Left lung (tissue), 10 donors: ENCODE results near the gene TMEM140. TPM values are rescaled to one million over a fixed set of nuclear protein-coding genes. Genes with fewer than 3 reads are reported as not detected.

ENCODE experiments used
- ATAC-seq: fragments of 200-7000 bp; cut with Tn5 transposase; one replicate; pipeline ENCODE4 v1.9.1; 2020; ENCODE audit warnings: moderate library complexity
- DNase-seq, 4 donors: peaks; one replicate each; pipeline ENCODE4 v3.0.0-alpha.2; 2013 to 2020
- H3K27ac ChIP-seq, 2 donors: fragments of 200-600 bp; sonication (generic) in 1 of 2; one replicate each; pipeline versions ENCODE4 v1.5.0 to v1.8.0; 2020 to 2021
- H3K27me3 ChIP-seq, 2 donors: fragments of 200-600 bp; sonication (generic) in 1 of 2; one replicate each; pipeline versions ENCODE4 v1.5.0 to v1.8.0; 2020 to 2021
- H3K36me3 ChIP-seq, 2 donors: fragments of 200-600 bp; sonication (generic) in 1 of 2; one replicate each; pipeline versions ENCODE4 v1.5.0 to v1.8.0; 2020 to 2021
- H3K4me1 ChIP-seq, 2 donors: fragments of 200-600 bp; one replicate each; pipeline ENCODE4 v1.8.0; 2021
- H3K4me3 ChIP-seq, 2 donors: fragments of 200-600 bp; sonication (generic) in 1 of 2; one replicate each; pipeline versions ENCODE4 v1.5.0 to v1.8.0; 2020 to 2021; ENCODE audit warnings: mild to moderate bottlenecking in 1 of 2
- H3K9me3 ChIP-seq, 2 donors: fragments of 200-600 bp; sonication (generic) in 1 of 2; one replicate each; pipeline versions ENCODE4 v1.5.0 to v1.8.0; 2020 to 2021
- CTCF ChIP-seq, 2 donors: fragments of 200-600 bp; sonication (generic) in 1 of 2; IDR thresholded peaks; one replicate each; pipeline versions ENCODE4 v1.5.0 to v1.8.0; 2021; ENCODE audit warnings: antibody characterized with exemption in 2 of 2
- intact Hi-C, 2 donors: fragments of 100-400 bp; cut with DNase I; formaldehyde crosslinking; loops; one replicate each; pipeline versions ENCODE4 v1.11.2 to v1.14.2; 2022
- polyA plus RNA-seq, 6 donors: library from polyadenylated mRNA; unstranded; fragments of 120-200 nt; gene quantifications; one replicate each; pipeline ENCODE4 v1.2.1, GENCODE V29; 2013; ENCODE audit not compliant: insufficient read length in 6 of 6
- total RNA-seq, 2 donors: library from RNA; stranded (reverse); fragmentation: NEBNext Ultra II Directional; extraction: Animal tissue kit (Norgen Biotek cat#: 25700); gene quantifications; one replicate each; pipeline ENCODE4 v1.2.1, GENCODE V29; 2021
- donor health status: DM: no; HTN: yes; CAD: no.
- donor health status: DM: no; HTN: no; CAD: no.

Gene TMEM140
- total and polyA plus RNA-seq, 8 donors, result 17.7 to 25.4 (median 19.1) TPM

- peaks cover 7 to 56% of the 10 kb centered on the region in 2 donors for H3K4me1 ChIP-seq
- H3K36me3 ChIP-seq, result no peaks in the 10 kb centered on the region
- intact Hi-C loops, result no loop called here
- peak overlapping the region; percentile 92 to 97 for H3K27ac ChIP-seq
- DNase-seq (peak in 1 of 4 donors; percentile 36), ATAC-seq (peak; percentile 34)
- H3K9me3 ChIP-seq, result no peaks in the 10 kb centered on the region
- no peaks in the 10 kb centered on the region for H3K27me3 ChIP-seq
- peak overlapping the region; percentile 33 to 52 for H3K4me3 ChIP-seq
- no peak for TF ChIP-seq CTCF (IDR thresholded peaks at IDR 0.05)
Measured at GRCh38 chr7:135147341-135147898, 452 bp upstream of the TMEM140 start.

- peak overlapping the region in 1 of 2 donors; percentile 52 for H3K4me3 ChIP-seq
- peaks cover 0 to 7% of the 10 kb centered on the region in 2 donors for H3K36me3 ChIP-seq
- TF ChIP-seq CTCF (IDR thresholded peaks at IDR 0.05), result no peak
- peak overlapping the region; percentile 66 to 92 for H3K27ac ChIP-seq
- no peak for ATAC-seq
- H3K27me3 ChIP-seq, result no peaks in the 10 kb centered on the region
- DNase-seq, result no peak
- intact Hi-C loops, result no loop called here
- H3K9me3 ChIP-seq, result no peaks in the 10 kb centered on the region
- H3K4me1 ChIP-seq, result peaks cover 7 to 50% of the 10 kb centered on the region in 2 donors
Measured at GRCh38 chr7:135150072-135150782, 2.4 kb downstream of the TMEM140 start.

- ATAC-seq (no peak), DNase-seq (no peak)
- no peak for TF ChIP-seq CTCF (IDR thresholded peaks at IDR 0.05)
- H3K4me1 ChIP-seq, result peaks cover 7 to 50% of the 10 kb centered on the region in 2 donors
- no peaks in the 10 kb centered on the region for H3K27me3 ChIP-seq
- peaks cover 0 to 9% of the 10 kb centered on the region in 2 donors for H3K9me3 ChIP-seq
- peak overlapping the region; percentile 66 to 92 for H3K27ac ChIP-seq
- intact Hi-C loops, result no loop called here
- peaks cover 0 to 7% of the 10 kb centered on the region in 2 donors for H3K36me3 ChIP-seq
- H3K4me3 ChIP-seq, result peak overlapping the region in 1 of 2 donors; percentile 52
Measured at GRCh38 chr7:135151132-135151531, 3.3 kb downstream of the TMEM140 start.

- H3K27ac ChIP-seq, result peak overlapping the region; percentile 66 to 92
Measured at GRCh38 chr7:135151533-135151932, 3.7 kb downstream of the TMEM140 start.

More at GRCh38 chr7:135151533-135151932, 3.7 kb downstream of the TMEM140 start:
- intact Hi-C loops, result no loop called here
- Histone ChIP-seq H3K9me3 (peaks cover 0 to 13% of the 10 kb centered on the region in 2 donors), H3K27me3 (no peaks in the 10 kb centered on the region), H3K36me3 (peaks cover 0 to 7% of the 10 kb centered on the region in 2 donors), H3K4me3 (peak overlapping the region in 1 of 2 donors; percentile 52), H3K4me1 (peaks cover 7 to 47% of the 10 kb centered on the region in 2 donors)
- ATAC-seq (peak; percentile 50), DNase-seq (peak in 1 of 4 donors; percentile 64)
- TF ChIP-seq CTCF (IDR thresholded peaks at IDR 0.05), result no peak
